GM18873 (cell line): ENCODE measurements around the gene ANKRD11.

ENCODE experiments used
- ATAC-seq: cut with Tn5 transposase; IDR thresholded peaks from one replicate; pipeline ENCODE4 v1.9.1; 2021; ENCODE audit warnings: mild to moderate bottlenecking, moderate library complexity, moderate number of reproducible peaks; ENCODE audit not compliant: unreplicated experiment, low FRiP score

Gene ANKRD11

DNA sequence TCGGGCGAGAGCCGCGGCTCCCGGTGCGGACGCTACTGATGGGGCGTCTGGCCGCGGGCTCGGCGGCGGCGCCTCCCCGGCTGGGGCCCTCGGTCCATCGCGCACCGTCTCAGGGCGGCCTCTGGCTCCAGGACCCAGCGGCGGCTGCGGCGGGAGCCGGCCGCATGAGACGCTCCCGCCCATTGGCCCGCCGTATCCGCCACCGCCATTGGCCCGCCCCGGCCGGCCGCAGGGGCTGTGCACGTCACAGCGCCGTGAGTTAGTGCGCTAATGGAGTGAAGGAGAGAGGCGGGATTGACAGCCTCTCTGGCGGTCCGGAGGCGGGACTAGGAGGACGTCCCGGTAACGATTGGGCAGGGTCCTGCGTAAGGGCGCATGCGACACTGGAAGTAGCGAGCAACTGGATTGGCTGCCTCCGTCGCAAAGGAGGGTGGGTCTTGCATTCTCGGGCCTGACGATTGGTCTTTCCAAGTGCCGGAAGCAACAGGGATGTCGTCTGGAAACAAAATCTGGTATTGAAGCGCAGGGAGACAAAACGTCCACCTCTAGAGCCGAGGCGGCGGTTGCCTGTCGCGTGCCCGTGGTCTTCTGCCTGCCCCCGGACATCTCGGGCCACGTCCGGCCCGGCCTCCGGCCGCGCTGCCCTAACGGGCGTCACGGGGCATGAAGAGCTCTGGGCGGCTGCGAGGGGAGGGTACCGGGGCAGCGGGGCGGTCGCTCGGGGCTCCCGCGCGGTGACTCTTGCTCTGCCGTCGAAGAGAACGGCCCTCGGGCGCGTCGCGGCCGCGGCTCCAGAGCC, at the start of gene ANKRD11:
Gene ANKRD11, minus strand, starts transcription at position 123 of the 799 bp plus-strand sequence. CDS start 173,542 bp downstream, outside the sequence.
- ATAC-seq, result peak; percentile 84

- ATAC-seq, result no peak
Observed at GRCh38 chr16:89538286-89538685, 47.9 kb upstream of the ANKRD11 start.

GRCh38 chr16:89537549-89537925, 47.2 kb upstream of the ANKRD11 start:
- no peak for ATAC-seq

DNA sequence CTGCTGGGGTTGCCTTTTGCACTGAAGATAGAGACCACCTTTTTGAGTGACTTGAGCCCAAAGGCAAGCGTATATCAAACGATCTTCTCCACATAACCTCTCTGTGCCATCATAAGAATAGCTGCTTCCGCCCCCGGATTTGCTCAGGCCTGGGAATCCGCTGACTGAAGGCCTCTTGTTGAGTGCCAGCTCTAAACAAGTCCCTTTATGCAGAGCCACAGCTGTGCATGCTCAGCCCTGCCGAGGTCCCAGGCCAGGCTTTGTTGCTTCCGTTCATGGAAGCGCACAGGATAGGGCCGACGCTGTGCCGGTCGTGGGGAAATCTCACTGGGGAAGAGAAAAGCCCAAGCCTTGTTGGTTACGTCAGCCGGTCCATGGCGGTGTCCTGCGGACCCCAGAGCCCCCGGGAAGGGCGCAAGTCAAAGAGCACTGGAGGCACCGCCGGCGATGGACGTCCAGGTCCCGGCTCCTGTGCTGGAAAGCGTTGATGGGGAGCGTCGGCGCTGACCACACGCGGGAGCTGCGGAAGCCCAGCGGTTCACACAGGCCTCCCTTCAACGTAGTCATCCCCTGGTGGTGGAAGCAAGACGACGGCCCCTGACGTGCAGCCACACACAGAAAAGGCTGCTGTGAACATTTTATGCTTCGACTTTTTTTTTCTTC, 46.7 kb upstream of the ANKRD11 start:
- no peak for ATAC-seq

DNA sequence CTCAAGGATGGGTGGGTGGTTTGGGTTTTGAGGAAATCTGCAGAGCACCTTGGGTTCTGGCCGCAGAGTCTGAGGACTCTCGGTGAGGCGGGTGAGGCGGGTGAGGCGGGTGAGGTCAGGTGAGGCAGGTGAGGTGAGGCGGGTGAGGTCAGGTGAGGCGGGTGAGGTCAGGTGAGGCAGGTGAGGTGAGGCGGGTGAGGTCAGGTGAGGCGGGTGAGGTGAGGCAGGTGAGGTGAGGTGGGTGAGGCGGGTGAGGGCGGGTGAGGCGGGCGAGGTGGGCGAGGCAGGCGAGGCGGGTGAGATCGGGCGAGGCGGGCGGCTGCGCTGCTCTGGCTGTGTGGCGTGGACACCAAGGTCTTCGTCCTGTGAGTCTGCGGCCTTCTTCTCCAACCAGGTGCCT, 46.0 kb upstream of the ANKRD11 start:
- no peak for ATAC-seq

DNA sequence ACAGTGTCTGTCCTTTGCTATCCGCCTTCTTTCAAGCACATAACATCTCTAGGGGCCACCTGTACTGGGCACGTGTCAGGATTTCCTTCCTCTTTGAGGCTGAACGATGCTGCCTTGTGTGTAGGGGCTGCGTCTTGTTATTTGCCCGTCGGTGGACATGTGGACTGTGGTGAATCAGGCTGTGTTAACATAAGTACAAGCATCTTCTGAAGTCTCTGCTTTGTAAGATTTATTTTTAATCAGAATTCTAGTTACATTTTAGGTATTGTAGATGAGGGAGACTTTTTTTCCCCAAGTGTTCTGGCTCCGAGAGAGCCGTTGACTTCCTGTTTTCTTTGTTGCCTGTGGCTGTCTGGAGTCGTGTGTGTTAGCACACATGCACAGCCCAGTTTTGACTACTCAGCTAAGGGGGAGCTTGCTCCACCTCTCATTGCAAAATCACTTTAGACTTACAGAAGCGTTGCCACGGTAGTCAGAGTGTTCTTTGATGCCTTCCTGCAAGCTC, 43.9 kb upstream of the ANKRD11 start:
- ATAC-seq, result no peak

GRCh38 chr16:89531821-89532526, 41.6 kb upstream of the ANKRD11 start:
- no peak for ATAC-seq

DNA sequence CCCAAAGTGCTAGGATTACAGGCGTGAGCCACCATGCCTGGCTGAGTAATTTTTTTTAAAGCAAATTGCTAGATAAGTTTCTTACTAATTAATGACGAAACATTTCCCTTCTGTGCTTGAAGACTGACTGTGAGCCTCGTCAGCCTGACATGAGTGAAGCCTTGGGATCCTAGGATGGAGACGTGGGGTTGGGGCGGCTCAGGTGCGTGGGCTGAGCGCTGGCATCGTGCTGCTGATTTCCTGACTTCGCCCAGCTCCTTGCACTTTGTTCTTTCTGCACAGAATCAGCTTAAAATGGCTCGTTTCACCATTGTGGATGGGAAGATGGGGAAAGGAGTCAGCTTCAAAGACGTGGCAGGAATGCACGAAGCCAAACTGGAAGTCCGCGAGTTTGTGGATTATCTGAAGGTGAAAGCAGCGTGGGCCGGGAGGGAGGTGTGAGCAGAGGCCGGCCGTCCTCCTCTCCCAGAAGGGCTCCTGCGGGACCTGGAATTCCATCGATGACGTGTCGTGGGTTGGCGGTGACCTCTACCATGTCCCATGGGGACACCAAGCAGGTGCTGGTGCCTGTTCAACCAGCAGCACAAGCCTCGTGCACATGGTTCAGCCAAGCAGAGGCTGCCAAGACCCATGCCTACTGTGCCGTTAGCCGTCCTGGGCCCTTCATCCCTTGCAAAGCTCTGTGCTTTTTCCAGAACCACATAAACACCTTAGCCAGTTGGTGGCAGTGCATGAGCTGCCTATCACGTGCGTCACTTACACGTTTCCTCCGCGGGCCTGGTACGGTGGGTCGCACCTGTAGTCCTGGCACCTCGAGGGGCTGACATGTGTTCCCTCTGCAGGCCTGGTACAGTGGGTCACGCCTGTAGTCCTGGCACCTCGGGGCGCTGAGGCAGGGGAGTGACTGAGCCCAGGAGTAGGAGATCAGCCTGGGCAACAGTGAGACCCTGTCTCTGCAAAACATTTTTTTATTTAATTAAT, 40.3 kb upstream of the ANKRD11 start:
- no peak for ATAC-seq

- no peak for ATAC-seq
Observed at GRCh38 chr16:89529097-89529496, 38.7 kb upstream of the ANKRD11 start.

GRCh38 chr16:89525146-89525913, 35.0 kb upstream of the ANKRD11 start:
- no peak for ATAC-seq

GRCh38 chr16:89523680-89524344, 33.5 kb upstream of the ANKRD11 start:
- ATAC-seq, result no peak

GRCh38 chr16:89522287-89522686, 31.9 kb upstream of the ANKRD11 start:
- no peak for ATAC-seq

GRCh38 chr16:89519881-89520280, 29.5 kb upstream of the ANKRD11 start:
- ATAC-seq, result no peak

GRCh38 chr16:89517128-89517527, 26.8 kb upstream of the ANKRD11 start:
- ATAC-seq, result no peak

- no peak for ATAC-seq
Observed at GRCh38 chr16:89512453-89512852, 22.1 kb upstream of the ANKRD11 start.

DNA sequence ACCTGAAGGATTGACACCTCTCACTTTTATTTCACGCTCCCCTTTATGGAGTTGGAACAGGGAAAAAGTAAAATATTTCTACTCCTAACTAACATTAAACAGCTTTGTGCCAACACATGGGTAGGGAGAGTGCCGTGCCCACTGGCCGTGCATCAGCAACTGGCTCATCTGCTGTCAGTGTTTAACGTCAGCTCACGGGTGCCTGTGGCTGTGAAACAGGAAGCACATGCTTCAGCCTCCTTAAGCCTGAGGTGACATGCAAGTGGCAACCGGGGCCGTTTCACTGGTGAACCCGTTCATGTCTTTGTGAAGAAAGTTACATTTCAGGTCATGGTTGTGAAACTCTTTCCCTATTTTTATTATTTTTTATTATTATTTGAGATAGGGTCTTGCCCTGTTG, 21.0 kb upstream of the ANKRD11 start:
- no peak for ATAC-seq

GRCh38 chr16:89510526-89510925, 20.2 kb upstream of the ANKRD11 start:
- no peak for ATAC-seq

DNA sequence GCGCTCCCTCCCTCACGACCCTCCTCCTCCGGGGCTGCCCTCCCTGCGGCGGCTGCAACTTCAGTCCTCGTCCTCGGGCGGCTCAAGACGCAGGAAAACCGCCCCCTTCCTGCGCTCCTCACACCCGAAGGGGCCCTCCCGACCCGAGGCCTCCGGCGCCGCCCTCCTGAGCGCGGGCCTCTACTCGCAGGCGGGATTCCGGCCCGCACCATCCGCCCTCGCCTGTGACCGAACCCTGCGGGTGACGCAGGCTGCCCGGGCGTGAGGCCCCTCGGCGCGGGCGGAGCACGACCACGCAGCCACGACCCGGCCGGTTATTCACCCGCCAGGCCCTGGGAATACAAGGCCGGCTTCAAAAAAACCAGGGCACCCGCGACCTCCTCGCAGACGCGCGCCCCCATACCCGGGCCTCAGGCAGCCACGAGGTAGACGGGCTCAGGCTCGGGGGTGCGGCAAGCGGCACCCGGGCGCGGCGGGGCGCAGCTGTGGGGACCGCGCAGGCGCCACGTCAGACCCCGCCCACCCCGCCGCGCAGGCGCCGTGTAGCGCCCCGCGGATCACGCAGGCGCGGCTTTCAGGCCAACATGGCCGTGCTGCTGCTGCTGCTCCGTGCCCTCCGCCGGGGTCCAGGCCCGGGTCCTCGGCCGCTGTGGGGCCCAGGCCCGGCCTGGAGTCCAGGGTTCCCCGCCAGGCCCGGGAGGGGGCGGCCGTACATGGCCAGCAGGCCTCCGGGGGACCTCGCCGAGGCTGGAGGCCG, 17.7 kb upstream of the ANKRD11 start, which contains the start of gene SPG7:
Gene SPG7, plus strand, starts transcription at position 570 of the 757 bp plus-strand sequence. Its CDS starts 15 bp downstream, at position 585.
- ATAC-seq, result peak; percentile 53
